HG02840 (cell line): ENCODE data around the gene CDC7.
"Not testable (repeated sequence)": the region's sequence is repeated elsewhere in the genome, so short reads cannot be mapped to it uniquely, and the experiment has no call there.

Experiments used
- ATAC-seq: cut with Tn5 transposase; IDR thresholded peaks from one replicate; pipeline ENCODE4 v1.9.1; 2021; ENCODE audit warnings: mild to moderate bottlenecking, moderate library complexity, moderate number of reproducible peaks; ENCODE audit not compliant: unreplicated experiment, low FRiP score

The CDC7 gene

DNA sequence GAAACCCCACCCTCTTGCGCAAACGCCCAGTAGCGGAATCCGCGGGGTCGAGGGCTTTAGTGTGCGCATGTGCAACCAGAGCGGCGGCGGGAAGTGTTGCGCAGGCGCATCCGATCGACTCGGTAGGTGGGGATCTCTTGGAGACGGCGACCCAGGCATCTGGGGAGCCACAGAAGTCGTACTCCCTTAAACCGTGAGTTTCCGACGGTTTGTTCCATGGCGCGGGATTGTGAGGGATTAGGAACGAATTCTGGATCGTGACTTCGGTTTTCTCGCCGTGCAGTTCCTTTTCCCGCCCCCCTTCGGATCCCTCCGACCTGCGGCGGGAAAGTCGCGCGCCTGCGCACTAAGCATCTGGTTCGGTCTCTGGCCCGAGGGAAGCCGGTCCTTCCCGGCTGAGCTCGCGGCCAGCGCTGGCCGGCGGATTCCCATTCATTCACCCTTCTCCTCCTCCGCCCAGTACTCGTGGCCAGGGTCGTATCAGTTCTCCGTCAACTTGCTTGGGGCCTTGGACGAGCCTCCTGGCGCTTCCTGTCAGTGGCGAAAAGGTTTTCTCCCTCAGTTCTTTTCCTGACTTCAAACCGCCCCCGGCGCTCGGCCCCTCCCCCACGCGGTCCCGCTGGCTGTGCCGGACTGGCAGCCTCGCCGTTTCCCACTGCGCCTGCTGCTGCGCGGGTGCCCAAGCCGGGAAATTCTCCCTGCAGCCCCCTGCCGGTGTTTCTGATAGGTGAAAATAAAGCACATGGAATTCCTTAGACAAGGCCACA, at the start of gene CDC7:
TSS of gene CDC7 (plus strand) at position 96 of the 767 bp plus-strand sequence. CDS start 866 bp downstream, outside the sequence.
- ATAC-seq, result peak; percentile 87

DNA sequence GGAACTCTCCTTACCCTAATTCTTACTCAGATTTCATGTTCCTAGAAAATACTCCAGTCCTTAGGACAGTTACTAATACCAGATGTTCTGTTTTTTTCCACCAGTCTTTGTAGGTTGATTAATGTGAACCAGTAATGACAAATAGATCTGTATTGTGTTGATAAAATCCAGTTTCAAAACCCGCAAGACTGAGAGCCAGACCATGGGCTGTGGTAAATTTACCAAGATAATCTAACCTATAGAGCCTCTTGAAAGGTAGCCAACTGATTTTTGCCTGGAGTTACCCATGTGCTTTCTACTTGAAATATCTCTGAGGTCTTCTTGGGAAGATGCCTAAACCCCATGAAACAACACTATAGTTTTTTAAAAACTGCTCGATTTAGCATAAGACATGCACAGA, 46.5 kb upstream of the CDC7 start:
- ATAC-seq, result no peak

- ATAC-seq, result no peak
These were observed 45.3 kb upstream of the CDC7 start for GRCh38 chr1:91455334-91455733.

- no peak for ATAC-seq
These were observed 44.8 kb upstream of the CDC7 start for GRCh38 chr1:91455896-91456295.

DNA sequence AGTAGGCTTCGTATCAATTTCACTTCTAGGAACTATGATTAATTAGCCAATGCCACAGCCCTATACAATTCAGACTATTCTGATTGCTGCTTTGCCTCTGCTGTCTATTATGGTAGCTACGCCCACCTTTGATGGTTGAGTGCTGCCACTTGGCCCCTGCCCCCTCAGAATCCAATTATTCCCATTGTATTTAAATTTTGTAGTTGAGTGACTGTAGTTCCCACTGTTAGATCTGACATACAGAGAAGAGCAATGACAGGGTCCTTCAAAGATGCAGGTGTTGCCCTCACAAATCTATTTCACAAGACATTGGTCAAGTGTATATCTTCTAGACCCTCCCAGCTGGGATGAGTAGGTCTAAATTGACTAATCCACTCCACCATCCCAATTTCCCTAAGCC, 35.3 kb upstream of the CDC7 start:
- not testable (repeated sequence) for ATAC-seq

GRCh38 chr1:91476533-91477217, 24.0 kb upstream of the CDC7 start:
- no peak for ATAC-seq

DNA sequence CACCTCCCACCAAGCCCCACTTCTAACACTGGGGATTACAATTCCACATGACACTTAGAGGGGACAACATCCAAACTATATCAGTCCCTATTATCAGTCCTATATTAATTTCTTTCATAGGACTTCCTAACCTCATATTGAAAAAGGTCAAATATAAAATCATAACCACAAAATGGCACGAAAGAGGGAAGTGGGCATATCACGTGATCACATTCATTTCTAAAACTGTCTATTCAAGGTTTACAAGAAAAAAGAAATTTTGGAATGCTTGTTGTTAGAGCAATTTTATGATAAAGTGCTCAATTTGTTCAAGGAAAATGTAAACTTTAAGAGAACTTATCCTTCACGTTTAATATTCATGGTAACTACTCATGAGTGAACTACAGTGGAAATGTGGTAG, 13.2 kb upstream of the CDC7 start:
- ATAC-seq, result no peak

GRCh38 chr1:91490501-91490900, 10.2 kb upstream of the CDC7 start:
- ATAC-seq, result no peak

DNA sequence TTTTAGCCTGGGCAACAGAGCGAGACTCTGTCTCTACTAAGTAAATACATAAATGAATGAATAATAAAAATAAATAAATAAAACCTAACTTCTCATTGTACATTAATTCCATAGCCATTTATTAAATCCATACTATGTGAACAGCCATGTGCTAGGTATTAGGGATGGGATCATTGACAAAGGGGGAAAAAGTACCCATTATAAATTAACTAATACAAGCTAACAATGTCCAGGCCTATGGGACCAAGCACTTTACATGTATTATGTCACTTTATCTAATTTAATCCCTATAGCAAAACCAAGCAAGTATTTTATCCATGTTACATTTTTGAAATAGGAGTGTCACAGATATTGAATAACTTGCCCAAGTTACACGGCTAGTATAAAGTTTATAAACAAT, 2.6 kb upstream of the CDC7 start:
- ATAC-seq, result no peak

DNA sequence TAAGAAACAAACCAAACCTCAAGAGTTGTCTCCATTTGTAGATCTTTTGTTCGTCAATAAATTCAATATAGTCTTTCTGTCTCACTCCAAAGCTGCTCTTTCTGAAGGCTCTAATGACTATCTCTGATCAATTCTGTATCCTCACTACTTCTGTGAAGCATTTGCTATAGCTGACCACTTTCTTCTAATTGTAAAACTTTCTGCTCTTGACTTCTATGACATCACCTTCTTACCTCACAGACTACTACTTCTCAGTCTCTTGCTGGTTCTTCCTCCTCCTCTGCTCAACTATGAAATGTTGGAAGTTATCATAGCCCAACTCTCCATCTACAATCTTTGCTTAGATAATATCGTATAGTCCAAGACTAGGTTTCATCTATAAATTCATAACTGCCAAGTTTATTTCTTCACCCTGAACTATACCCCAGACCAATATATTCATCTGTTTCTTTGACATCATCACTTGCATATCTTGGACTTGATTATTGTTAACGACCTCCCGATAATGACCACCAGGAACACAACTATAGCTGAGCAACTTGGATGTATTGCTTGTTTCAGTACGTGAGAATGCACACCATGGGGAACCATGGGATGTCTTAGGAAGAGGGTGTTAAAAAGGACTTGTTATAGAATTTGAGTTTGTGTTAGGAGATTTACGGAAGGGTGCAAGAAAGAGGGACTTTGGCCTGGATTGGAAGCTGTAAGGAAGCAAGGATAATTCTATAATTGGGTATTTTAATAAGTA, 2.0 kb upstream of the CDC7 start:
- no peak for ATAC-seq

- no peak for ATAC-seq
These were observed 1.3 kb upstream of the CDC7 start for GRCh38 chr1:91499346-91499745.

- peak; percentile 22 for ATAC-seq
These were observed 521 bp upstream of the CDC7 start for GRCh38 chr1:91499904-91500755.

- peak; percentile 10 for ATAC-seq
These were observed 836 bp downstream of the CDC7 start for GRCh38 chr1:91501523-91501851.

- ATAC-seq, result no peak
These were observed 1.5 kb downstream of the CDC7 start for GRCh38 chr1:91501971-91502671.

DNA sequence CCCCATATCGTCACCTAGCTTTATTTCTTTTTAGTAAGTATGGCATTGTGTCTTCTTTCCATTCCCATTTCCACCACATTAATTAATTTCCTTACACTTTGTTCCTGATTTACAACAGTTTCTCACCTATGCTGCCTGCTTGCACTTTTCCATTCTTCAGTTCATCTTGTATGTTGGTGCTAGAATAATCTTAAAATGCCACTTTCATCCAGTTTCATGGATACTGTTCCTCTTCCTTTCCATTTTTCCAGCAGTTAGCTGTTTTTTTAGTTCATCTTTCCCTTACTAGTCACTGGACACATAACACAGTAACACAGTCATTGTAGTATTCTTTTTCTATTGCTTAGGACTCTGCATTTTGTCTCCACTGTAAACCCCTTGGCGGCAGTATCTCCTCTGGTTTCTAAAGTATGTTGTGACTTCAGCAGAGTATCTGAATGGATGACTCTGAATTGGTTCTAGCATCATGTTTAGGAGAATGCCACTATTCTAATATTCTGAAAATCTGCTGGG, 2.1 kb downstream of the CDC7 start:
- no peak for ATAC-seq

GRCh38 chr1:91503332-91503900, 2.8 kb downstream of the CDC7 start:
- ATAC-seq, result no peak

DNA sequence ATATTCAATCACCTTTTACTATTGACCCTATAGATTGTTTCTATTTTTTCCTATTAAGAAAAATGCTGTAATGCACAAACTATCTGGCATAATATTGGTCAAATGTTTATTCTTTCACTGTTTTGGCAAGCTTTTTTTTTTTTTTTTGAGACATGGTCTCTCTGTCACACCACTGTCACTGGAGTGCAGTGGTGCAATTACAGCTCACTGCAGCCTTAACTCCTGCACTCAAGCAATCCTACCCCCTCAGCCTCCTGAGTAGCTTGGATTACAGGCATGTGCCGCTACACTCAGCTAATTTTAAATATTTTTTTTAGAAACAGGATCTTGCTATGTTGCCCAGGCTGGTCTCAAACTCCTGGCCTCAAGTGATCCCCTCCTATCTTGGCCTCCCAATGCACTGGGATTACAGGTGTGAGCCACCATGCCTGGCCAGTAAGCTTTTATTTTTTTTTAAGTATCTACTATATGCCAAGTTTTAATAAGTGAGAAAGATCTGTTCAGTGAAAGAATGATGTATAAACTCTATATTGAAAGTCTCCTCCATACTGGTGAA, 3.4 kb downstream of the CDC7 start:
- ATAC-seq, result no peak

DNA sequence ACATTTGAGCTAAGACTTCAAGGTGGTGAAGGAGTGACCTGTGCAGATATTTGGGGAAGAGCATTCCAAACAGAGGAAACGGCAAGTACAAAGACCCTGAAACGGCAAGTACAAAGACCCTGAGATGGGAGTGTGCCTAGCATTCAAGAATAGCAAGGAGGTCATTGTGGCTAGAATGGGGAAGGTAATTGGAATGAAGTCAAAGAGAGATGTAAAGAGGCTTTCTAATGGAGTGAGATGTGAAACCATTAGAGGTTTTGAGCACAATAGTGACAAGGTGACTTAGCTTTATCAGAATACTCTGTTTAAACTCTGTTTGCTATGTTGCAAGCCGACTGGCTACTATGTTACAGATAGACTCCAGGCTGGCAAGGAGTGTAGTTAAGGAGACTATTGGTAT, 4.4 kb downstream of the CDC7 start:
- no peak for ATAC-seq

DNA sequence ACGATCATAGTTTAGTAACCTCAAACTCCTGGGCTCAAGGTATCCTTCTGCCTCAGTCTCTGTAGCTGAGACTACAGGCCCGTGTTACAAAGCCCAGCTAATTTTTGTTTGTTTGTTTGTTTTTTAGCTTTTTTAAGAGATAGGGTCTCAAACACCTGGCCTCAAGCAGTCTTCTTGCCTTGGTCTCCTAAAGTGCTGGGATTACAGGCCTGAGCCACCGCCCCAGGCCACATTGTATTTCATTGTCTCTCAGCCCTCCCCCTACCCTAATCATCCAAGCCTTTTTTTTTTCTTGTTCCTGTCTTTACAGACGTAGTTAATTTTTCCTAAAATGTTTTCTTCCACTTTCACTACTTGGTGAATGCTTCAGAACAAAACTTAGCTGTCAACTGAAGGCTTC, 5.4 kb downstream of the CDC7 start:
- ATAC-seq, result no peak
